DND-41 (cell line): ENCODE measurements around the gene SEMA4B.

ENCODE experiments used
- ATAC-seq: fragments of 200-7000 bp; cut with Tn5 transposase; 3 replicates; pipeline ENCODE4 v1.9.1; 2021; ENCODE audit warnings: low read depth; ENCODE audit not compliant: insufficient read depth
- DNase-seq: peaks from one replicate; pipeline ENCODE4 v3.0.0-alpha.2; 2020
- H2AFZ ChIP-seq: 2 replicates; pipeline ENCODE4 v1.6.0; 2012; ENCODE audit warnings: low read depth, low read length
- H3K27ac ChIP-seq: 2 replicates; pipeline ENCODE4 v1.5.1; 2012; ENCODE audit warnings: low read length, inconsistent platforms
- H3K27me3 ChIP-seq: fragments of 200-600 bp; sonication (generic); 2 replicates; pipeline ENCODE4 v1.6.0; 2012; ENCODE audit warnings: low read length, mild to moderate bottlenecking, inconsistent platforms; ENCODE audit not compliant: insufficient read depth, poor library complexity
- H3K36me3 ChIP-seq: 2 replicates; pipeline ENCODE4 v1.5.1; 2012; ENCODE audit warnings: low read length, inconsistent platforms; ENCODE audit not compliant: insufficient read depth
- H3K4me1 ChIP-seq: 2 replicates; pipeline ENCODE4 v1.5.1; 2012; ENCODE audit warnings: mild to moderate bottlenecking, low read length; ENCODE audit not compliant: insufficient read depth
- H3K4me2 ChIP-seq: 2 replicates; pipeline ENCODE4 v1.6.0; 2012; ENCODE audit warnings: mild to moderate bottlenecking, moderate library complexity, low read length, inconsistent platforms; ENCODE audit not compliant: insufficient read depth
- H3K4me3 ChIP-seq, 2 experiments: fragments of 200-600 bp in 1 of 2; shearing (Covaris generic) in 1 of 2; 2 replicates each; pipeline ENCODE4 v1.5.1; 2012 to 2016; ENCODE audit warnings: inconsistent platforms in 2 of 2, low read length in 2 of 2, mild to moderate bottlenecking in 2 of 2, low read depth in 1 of 2, moderate library complexity in 1 of 2
- H3K79me2 ChIP-seq: 2 replicates; pipeline ENCODE4 v1.6.0; 2012; ENCODE audit warnings: low read length, inconsistent platforms; ENCODE audit not compliant: insufficient read depth
- H3K9ac ChIP-seq: 2 replicates; pipeline ENCODE4 v1.6.0; 2012; ENCODE audit warnings: low read depth, mild to moderate bottlenecking, inconsistent platforms, low read length, moderate library complexity
- H3K9me3 ChIP-seq: 2 replicates; pipeline ENCODE4 v1.5.1; 2012; ENCODE audit warnings: low read length, moderate library complexity, mild to moderate bottlenecking, inconsistent platforms; ENCODE audit not compliant: insufficient read depth, severe bottlenecking
- H4K20me1 ChIP-seq: 2 replicates; pipeline ENCODE4 v1.6.0; 2012; ENCODE audit warnings: low read length; ENCODE audit not compliant: insufficient read depth
- EZH2 ChIP-seq: IDR thresholded peaks from 3 replicates; pipeline ENCODE4 v1.6.1; 2012; ENCODE audit warnings: borderline replicate concordance, low read depth, mild to moderate bottlenecking, moderate library complexity, low read length, inconsistent platforms; ENCODE audit not compliant: severe bottlenecking
- TF ChIP-seq, protein P1 (sequence below): IDR thresholded peaks from 2 replicates; pipeline ENCODE4 v1.5.1; 2012; ENCODE audit warnings: borderline replicate concordance, low read length, moderate library complexity, mild to moderate bottlenecking; ENCODE audit not compliant: poor library complexity, severe bottlenecking; ENCODE audit errors: extremely low read depth

SEMA4B gene

DNA sequence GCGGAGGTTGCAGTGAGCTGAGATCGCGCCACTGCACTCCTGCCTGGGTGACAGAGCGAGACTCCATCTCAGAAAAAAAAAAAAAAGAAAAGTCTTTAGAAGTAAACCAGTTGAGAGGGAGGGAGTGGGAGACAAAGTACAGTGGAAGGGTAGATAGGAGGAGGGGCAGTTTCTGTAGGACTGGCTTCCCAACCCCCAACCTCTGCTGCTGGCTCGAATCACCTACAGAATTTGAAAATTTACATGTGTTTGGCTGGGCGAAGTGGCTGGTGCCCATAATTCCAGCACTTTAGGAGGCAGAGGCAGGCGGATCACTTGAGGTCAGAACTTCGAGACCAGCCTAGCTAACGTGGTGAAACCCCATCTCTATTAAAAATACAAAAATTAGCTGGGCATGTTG is 24.1 kb upstream of the SEMA4B start:
- Histone ChIP-seq H2AFZ (no peak overlapping the region), H4K20me1 (no peaks in the 10 kb centered on the region), H3K9ac (no peak overlapping the region), H3K4me3 (no peak overlapping the region), H3K27me3 (peaks cover 4% of the 10 kb centered on the region), H3K9me3 (no peaks in the 10 kb centered on the region), H3K79me2 (no peaks in the 10 kb centered on the region), H3K27ac (no peak overlapping the region), H3K36me3 (no peaks in the 10 kb centered on the region), H3K4me1 (no peaks in the 10 kb centered on the region), H3K4me2 (no peak overlapping the region)
- DNase-seq (no peak), ATAC-seq (no peak)
- TF ChIP-seq EZH2: no peak
- TF ChIP-seq, protein P1, sequence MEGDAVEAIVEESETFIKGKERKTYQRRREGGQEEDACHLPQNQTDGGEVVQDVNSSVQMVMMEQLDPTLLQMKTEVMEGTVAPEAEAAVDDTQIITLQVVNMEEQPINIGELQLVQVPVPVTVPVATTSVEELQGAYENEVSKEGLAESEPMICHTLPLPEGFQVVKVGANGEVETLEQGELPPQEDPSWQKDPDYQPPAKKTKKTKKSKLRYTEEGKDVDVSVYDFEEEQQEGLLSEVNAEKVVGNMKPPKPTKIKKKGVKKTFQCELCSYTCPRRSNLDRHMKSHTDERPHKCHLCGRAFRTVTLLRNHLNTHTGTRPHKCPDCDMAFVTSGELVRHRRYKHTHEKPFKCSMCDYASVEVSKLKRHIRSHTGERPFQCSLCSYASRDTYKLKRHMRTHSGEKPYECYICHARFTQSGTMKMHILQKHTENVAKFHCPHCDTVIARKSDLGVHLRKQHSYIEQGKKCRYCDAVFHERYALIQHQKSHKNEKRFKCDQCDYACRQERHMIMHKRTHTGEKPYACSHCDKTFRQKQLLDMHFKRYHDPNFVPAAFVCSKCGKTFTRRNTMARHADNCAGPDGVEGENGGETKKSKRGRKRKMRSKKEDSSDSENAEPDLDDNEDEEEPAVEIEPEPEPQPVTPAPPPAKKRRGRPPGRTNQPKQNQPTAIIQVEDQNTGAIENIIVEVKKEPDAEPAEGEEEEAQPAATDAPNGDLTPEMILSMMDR: no peak

DNA sequence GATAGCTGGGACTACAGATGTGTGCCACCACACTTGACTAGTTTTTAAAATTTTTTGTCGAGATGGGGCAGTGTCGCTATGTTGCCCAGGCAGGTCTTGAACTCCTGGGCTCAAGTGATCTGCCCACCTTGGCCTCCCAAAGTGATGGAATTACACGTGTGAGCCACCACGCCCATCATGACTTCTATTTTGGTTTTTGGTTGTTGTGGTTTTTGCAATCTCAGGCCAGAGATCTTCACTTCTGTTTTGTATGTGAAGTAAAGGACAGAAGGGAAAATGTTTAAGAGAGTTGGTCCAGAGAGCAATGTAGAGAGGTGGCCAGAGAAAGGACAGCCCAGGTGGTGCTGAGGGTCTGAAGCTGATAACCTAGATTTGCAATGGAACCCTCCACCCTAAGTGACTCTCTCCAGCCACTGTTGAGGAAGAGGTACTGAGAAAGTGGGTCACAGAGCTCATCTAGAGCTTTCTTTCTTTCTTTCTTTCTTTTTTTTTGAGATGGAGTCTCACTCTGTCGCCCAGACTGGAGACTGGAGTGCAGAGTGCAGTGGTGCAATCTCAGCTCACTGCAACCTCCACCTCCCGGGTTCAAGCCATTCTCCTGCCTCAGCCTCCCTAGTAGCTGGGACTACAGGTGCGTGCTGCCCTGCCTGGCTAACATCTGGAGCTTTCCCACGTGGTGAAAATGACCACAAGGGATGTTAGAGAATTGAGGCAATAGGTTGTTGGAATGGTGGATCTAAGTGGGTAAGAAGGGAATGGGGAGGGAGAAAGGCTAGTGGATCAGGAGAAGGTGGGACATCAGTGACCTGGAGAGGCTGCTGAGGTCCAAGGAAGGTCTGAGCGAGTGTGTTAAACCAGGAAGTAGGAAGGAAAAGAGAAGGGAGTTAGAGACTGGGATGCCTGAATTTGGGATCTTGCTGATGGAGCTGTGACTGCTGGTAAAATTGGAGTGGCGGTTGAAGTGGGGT is 22.4 kb upstream of the SEMA4B start:
- Histone ChIP-seq H3K27ac (no peak overlapping the region), H3K9ac (no peak overlapping the region), H4K20me1 (no peaks in the 10 kb centered on the region), H3K4me2 (no peak overlapping the region), H2AFZ (no peak overlapping the region), H3K4me3 (no peak overlapping the region), H3K79me2 (no peaks in the 10 kb centered on the region), H3K36me3 (no peaks in the 10 kb centered on the region), H3K27me3 (peaks cover 4% of the 10 kb centered on the region), H3K4me1 (no peaks in the 10 kb centered on the region), H3K9me3 (no peaks in the 10 kb centered on the region)
- TF ChIP-seq, protein P1: no peak
- TF ChIP-seq EZH2: no peak
- DNase-seq (no peak), ATAC-seq (no peak)

DNA sequence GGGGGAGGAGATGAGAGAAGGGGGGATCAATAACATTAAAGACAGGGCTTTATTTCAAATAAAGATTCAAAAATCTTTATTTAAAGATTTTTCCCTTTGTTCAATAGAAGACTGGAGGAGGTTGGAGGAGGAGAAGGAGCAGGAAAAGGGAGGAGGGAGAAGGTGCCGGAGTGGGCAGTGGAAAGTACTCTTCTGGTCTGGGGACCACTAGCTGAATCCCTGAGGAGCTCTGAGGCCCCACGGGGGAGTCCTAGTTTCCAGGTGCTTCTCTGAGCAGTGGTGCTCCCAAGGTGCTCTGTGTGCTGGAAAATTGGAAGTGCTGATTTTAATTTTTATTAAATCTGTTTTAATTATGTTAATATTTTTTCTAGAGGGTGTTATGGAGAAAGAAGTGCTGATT is 19.4 kb upstream of the SEMA4B start:
- no peak overlapping the region for H3K4me2 ChIP-seq
- no peak for ATAC-seq
- peaks cover 23% of the 10 kb centered on the region for H3K27me3 ChIP-seq
- H3K4me3 ChIP-seq: no peak overlapping the region
- H2AFZ ChIP-seq: no peak overlapping the region
- H3K27ac ChIP-seq: no peak overlapping the region
- H4K20me1 ChIP-seq: no peaks in the 10 kb centered on the region
- H3K9ac ChIP-seq: no peak overlapping the region
- H3K36me3 ChIP-seq: no peaks in the 10 kb centered on the region
- no peaks in the 10 kb centered on the region for H3K79me2 ChIP-seq
- no peak for DNase-seq
- peaks cover 9% of the 10 kb centered on the region for H3K4me1 ChIP-seq
- H3K9me3 ChIP-seq: no peaks in the 10 kb centered on the region
- TF ChIP-seq, protein P1: no peak
- no peak for TF ChIP-seq EZH2
